ENCODE measurements around the gene LNPEP. TPM values are rescaled to one million over a fixed set of nuclear protein-coding genes. Genes with fewer than 3 reads are reported as not detected.

The LNPEP gene
- total RNA-seq, 1 donor from 2014 or later, result 33.9 TPM

DNA sequence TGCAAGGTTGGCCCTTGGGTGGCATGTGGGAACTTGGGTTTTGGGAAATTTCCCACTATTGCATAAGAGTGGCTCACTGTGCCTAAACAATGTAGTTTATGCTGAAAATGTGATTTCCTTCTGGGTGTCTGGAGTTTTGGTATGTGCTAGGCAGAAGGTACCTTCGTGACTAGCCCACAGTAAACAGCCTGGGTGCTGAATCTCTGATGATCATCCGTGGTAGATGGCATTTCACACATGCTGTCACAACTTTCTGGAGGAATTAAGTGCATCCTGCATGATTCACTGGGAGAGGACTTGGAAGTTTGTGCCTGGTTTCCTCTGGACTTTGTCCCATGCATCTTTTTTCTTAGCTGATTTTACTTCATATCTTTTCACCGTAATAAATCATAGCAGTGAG lies 64.5 kb downstream of the LNPEP start:
- Histone ChIP-seq H3K4me3 (no peak overlapping the region), H3K36me3 (no peaks in the 10 kb centered on the region), H3K9me3 (no peaks in the 10 kb centered on the region), H3K27me3 (no peaks in the 10 kb centered on the region), H3K27ac (no peak overlapping the region), H3K4me1 (no peaks in the 10 kb centered on the region)
- intact Hi-C loops (cut with DNase I), result no loop called here
- DNase-seq (ENCODE audit: extremely low spot score in 2 of 2), result no peak
- no peak for TF ChIP-seq POLR2AphosphoS5 (IDR thresholded peaks at IDR 0.05; ENCODE audit: insufficient read depth in 1 of 2, low read depth in 1 of 2)
- TF ChIP-seq, protein P1, sequence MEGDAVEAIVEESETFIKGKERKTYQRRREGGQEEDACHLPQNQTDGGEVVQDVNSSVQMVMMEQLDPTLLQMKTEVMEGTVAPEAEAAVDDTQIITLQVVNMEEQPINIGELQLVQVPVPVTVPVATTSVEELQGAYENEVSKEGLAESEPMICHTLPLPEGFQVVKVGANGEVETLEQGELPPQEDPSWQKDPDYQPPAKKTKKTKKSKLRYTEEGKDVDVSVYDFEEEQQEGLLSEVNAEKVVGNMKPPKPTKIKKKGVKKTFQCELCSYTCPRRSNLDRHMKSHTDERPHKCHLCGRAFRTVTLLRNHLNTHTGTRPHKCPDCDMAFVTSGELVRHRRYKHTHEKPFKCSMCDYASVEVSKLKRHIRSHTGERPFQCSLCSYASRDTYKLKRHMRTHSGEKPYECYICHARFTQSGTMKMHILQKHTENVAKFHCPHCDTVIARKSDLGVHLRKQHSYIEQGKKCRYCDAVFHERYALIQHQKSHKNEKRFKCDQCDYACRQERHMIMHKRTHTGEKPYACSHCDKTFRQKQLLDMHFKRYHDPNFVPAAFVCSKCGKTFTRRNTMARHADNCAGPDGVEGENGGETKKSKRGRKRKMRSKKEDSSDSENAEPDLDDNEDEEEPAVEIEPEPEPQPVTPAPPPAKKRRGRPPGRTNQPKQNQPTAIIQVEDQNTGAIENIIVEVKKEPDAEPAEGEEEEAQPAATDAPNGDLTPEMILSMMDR (IDR thresholded peaks at IDR 0.05), result no peak
- no peak for TF ChIP-seq POLR2A (IDR thresholded peaks at IDR 0.05)

DNA sequence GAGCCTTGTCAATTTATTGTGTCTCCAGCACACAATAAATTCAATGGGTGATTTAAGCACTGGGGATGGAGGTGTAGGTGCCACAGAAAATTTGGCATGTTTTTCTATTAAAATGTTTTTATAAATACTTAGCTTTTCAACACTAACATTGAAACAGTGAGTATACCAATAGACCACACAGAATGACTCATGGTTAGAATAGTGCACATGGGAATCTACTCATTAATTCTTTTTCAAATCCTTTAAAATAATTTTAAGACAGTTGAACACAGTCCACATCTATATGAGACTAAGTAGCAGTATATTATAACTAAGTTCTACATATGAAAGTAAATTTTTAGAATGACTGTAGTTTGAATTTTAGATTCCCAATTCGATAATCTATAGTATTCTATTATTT lies 67.1 kb downstream of the LNPEP start:
- no peak overlapping the region for H3K27ac ChIP-seq
- TF ChIP-seq POLR2A (IDR thresholded peaks at IDR 0.05) (no peak), POLR2AphosphoS5 (IDR thresholded peaks at IDR 0.05; ENCODE audit: insufficient read depth in 1 of 2, low read depth in 1 of 2) (no peak)
- TF ChIP-seq, protein P1 (IDR thresholded peaks at IDR 0.05), result no peak
- no peaks in the 10 kb centered on the region for H3K36me3 ChIP-seq
- no peak for DNase-seq (ENCODE audit: extremely low spot score in 2 of 2)
- no peaks in the 10 kb centered on the region for H3K27me3 ChIP-seq
- H3K4me1 ChIP-seq, result no peaks in the 10 kb centered on the region
- no peak overlapping the region for H3K4me3 ChIP-seq
- H3K9me3 ChIP-seq, result no peaks in the 10 kb centered on the region
- intact Hi-C loops (cut with DNase I), result no loop called here

DNA sequence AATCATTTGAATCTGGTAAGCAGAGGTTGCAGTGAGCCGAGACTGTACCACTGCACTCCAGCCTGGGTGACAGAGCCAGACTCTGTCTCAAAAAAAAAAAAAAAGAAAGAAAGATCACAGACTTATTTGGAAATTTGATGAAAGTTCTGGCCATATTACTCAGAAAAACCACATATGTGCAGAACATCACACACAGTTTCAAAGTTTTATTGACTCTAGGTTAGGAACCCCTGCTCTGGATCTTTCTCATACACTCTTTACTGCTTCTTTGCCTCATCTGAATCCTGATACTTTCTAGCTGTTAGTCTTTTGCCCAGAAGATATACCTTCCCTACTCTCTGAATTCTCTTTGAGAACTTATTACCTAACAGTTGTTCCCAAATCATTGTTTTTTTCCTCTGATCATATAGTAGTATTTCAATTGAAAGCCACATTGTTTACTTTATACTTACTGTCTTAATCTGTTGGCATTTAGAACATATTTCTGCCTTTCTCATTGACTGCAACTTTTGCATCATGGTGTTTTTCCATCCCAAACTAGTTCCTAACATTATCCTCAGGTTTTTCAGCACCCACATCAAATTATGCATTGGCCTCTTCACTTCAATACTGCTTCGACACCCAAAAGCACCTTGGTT lies 68.7 kb downstream of the LNPEP start:
- H3K27me3 ChIP-seq, result no peaks in the 10 kb centered on the region
- no peaks in the 10 kb centered on the region for H3K9me3 ChIP-seq
- H3K4me3 ChIP-seq, result no peak overlapping the region
- H3K36me3 ChIP-seq, result no peaks in the 10 kb centered on the region
- no peak for DNase-seq (ENCODE audit: extremely low spot score in 2 of 2)
- H3K27ac ChIP-seq, result no peak overlapping the region
- no peak for TF ChIP-seq POLR2A (IDR thresholded peaks at IDR 0.05)
- no peak for TF ChIP-seq POLR2AphosphoS5 (IDR thresholded peaks at IDR 0.05; ENCODE audit: insufficient read depth in 1 of 2, low read depth in 1 of 2)
- TF ChIP-seq, protein P1 (IDR thresholded peaks at IDR 0.05), result no peak
- no peaks in the 10 kb centered on the region for H3K4me1 ChIP-seq
- intact Hi-C loops (cut with DNase I), result no loop called here

DNA sequence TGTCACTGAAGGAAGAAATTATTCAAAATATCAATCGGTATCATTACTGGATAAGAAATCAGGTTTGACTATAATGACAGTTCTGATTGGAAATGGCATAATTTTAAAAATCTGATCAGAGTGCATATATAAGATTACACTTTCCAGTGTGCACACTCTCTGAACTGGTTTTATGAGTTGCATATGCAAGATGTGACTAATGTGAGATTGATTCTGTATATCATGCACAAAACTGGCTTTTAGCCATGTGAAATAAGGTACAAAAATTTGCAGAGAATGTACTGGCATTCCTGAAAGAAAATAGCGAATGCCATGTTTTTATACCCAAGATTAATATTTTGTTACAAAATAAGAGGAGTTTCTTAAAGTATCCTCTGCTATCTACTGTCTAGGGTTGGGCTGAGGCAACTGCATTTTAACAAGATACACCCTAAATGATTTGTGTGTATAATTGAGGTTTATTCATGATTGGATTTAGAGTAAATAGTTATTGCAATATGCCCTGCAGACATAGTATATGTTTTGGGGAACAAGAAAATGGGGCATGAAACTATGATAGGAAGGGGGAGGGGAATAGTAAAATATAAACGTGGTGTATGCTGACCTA lies 70.7 kb downstream of the LNPEP start:
- Histone ChIP-seq H3K27me3 (no peaks in the 10 kb centered on the region), H3K36me3 (no peaks in the 10 kb centered on the region), H3K9me3 (no peaks in the 10 kb centered on the region), H3K4me1 (no peaks in the 10 kb centered on the region), H3K27ac (no peak overlapping the region), H3K4me3 (no peak overlapping the region)
- DNase-seq (ENCODE audit: extremely low spot score in 2 of 2), result no peak
- intact Hi-C loops (cut with DNase I), result no loop called here
- TF ChIP-seq, protein P1 (IDR thresholded peaks at IDR 0.05), result no peak
- TF ChIP-seq POLR2AphosphoS5 (IDR thresholded peaks at IDR 0.05; ENCODE audit: insufficient read depth in 1 of 2, low read depth in 1 of 2) (no peak), POLR2A (IDR thresholded peaks at IDR 0.05) (no peak)

DNA sequence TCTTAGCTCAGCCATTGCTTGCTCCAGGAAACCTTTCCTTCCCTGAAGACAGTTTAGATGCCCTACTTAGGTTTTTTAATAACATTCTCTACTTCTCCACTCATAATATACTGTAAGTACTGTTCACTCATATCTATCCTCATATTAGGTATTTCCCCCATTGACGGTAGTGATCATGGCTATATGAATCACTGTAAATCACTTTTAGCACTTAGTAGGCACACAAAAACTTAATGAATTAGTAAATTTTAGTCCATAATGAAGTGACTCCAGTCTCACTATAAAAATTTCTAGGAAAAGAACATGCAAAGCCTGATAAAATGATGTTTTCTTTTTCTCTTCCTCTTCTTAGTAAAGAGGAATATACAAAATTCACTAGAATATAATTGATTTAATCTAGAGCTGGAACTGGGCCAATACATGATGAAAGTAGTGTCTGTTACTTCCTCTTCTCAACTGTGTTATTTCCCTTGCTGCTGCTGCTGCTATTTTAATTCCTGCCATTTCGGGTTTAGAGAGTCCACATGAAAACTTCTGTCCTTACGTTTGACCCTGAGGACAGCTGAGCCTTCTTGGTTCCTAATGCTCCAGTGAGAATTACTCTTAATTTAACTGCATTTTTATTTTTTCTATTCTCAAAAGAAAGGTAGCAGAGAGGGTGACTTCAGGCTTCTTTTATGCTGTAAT lies 73.5 kb downstream of the LNPEP start:
- H3K9me3 ChIP-seq, result no peaks in the 10 kb centered on the region
- no peaks in the 10 kb centered on the region for H3K27me3 ChIP-seq
- H3K27ac ChIP-seq, result no peak overlapping the region
- DNase-seq (ENCODE audit: extremely low spot score in 2 of 2), result no peak
- peaks cover 0 to 8% of the 10 kb centered on the region in 2 donors for H3K36me3 ChIP-seq
- intact Hi-C loops (cut with DNase I), result no loop called here
- TF ChIP-seq, protein P1 (IDR thresholded peaks at IDR 0.05), result no peak
- no peak for TF ChIP-seq POLR2AphosphoS5 (IDR thresholded peaks at IDR 0.05; ENCODE audit: insufficient read depth in 1 of 2, low read depth in 1 of 2)
- no peak for TF ChIP-seq POLR2A (IDR thresholded peaks at IDR 0.05)
- H3K4me3 ChIP-seq, result no peak overlapping the region
- H3K4me1 ChIP-seq, result no peaks in the 10 kb centered on the region

All from vagina (tissue), 2 donors.